Suprapubic skin (tissue), 3 donors: ENCODE data around the gene POLR3C.
"Not testable (repeated sequence)": the region's sequence is repeated elsewhere in the genome, so short reads cannot be mapped to it uniquely, and the experiment has no call there.

Experiments
- CTCF ChIP-seq, 2 donors: fragments of 200-600 bp in 1 of 2; fragments of 450-650 bp in 1 of 2; sonication (generic) in 1 of 2; IDR thresholded peaks; one replicate each; pipeline ENCODE4 v1.5.1; 2016 to 2019; ENCODE audit warnings: antibody characterized with exemption in 2 of 2, mild to moderate bottlenecking in 1 of 2, moderate library complexity in 1 of 2
- EP300 ChIP-seq: sonication (generic); formaldehyde crosslinking; IDR thresholded peaks from one replicate; pipeline ENCODE4 v1.6.1; 2017; ENCODE audit warnings: antibody characterized with exemption
- POLR2A ChIP-seq, 2 donors: fragments of 450-650 bp; IDR thresholded peaks; one replicate each; pipeline ENCODE4 v1.6.1; 2017; ENCODE audit warnings: antibody characterized with exemption in 2 of 2, mild to moderate bottlenecking in 2 of 2, moderate library complexity in 2 of 2

- TF ChIP-seq CTCF (IDR thresholded peaks at IDR 0.05); POLR2A (IDR thresholded peaks at IDR 0.05); EP300: not testable (repeated sequence)
Measured at GRCh38 chr1:145830810-145831209, 6.8 kb downstream of the POLR3C start.
